ENCODE measurements around the gene SOX13. TPM values are rescaled to one million over a fixed set of nuclear protein-coding genes. Genes with fewer than 3 reads are reported as not detected.

The SOX13 gene
- total RNA-seq, 4 donors from 2014 or later = 10.8 to 52.0 (median 18.7) TPM

DNA sequence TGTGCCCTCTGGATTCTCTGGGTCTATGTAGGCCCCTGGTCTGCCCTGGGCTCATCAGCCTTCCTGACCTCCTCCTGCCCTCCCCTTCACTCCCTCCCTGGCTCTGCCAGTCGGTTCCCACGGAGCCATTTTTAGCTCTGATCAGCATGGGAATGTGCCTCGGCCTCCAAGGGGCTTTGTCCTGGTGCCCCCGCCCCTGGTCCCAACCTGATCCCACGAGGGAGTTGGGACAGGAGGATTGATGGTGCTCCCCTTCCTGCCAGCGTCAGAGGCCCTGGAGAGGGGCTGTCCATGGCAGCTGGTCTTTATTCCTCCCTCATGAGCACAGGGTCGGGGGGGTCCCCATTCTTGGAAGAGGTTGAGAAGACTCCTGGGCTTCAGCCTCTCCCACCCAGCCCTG, 54.0 kb downstream of the SOX13 start:
- TF ChIP-seq, protein P1, sequence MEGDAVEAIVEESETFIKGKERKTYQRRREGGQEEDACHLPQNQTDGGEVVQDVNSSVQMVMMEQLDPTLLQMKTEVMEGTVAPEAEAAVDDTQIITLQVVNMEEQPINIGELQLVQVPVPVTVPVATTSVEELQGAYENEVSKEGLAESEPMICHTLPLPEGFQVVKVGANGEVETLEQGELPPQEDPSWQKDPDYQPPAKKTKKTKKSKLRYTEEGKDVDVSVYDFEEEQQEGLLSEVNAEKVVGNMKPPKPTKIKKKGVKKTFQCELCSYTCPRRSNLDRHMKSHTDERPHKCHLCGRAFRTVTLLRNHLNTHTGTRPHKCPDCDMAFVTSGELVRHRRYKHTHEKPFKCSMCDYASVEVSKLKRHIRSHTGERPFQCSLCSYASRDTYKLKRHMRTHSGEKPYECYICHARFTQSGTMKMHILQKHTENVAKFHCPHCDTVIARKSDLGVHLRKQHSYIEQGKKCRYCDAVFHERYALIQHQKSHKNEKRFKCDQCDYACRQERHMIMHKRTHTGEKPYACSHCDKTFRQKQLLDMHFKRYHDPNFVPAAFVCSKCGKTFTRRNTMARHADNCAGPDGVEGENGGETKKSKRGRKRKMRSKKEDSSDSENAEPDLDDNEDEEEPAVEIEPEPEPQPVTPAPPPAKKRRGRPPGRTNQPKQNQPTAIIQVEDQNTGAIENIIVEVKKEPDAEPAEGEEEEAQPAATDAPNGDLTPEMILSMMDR (IDR thresholded peaks at IDR 0.05) = no peak
- no peak for ATAC-seq (ENCODE audit: low FRiP score)
- no peak for DNase-seq (ENCODE audit: low spot score)

DNA sequence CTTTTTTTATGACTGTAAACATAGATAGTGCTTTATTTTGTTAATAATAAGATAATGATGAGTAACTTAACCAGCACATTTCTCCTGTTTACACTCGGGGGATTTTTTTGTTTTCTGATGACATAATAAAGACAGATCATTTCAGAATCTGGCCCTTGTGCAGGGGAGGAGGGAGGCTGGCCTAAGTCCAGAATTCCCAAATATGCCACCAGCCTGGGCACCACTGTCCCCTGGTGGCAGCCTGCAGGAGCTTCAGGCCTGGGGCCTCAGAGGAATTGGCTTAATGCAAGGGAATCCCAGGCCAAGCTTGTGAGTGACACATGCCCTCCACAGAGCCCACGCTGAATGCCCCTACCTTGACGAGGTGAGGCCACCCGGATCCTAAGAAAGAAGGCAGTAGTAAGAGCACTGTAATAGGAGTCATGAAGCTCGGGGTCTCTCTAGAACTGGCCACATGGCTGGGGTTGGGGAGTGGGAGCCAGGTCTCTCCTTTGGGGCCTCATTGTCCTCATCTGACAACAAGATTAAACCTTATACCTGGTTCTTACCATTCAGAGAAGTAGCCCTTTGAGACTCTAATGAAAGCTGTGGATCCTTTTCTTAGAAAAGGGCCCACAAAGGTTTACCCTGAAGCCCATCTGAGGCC, 54.8 kb downstream of the SOX13 start:
- TF ChIP-seq, protein P1 (IDR thresholded peaks at IDR 0.05) = peak in 2 of 3 donors; percentile 48 to 71
- DNase-seq (ENCODE audit: low spot score) = no peak
- ATAC-seq (ENCODE audit: low FRiP score) = no peak

DNA sequence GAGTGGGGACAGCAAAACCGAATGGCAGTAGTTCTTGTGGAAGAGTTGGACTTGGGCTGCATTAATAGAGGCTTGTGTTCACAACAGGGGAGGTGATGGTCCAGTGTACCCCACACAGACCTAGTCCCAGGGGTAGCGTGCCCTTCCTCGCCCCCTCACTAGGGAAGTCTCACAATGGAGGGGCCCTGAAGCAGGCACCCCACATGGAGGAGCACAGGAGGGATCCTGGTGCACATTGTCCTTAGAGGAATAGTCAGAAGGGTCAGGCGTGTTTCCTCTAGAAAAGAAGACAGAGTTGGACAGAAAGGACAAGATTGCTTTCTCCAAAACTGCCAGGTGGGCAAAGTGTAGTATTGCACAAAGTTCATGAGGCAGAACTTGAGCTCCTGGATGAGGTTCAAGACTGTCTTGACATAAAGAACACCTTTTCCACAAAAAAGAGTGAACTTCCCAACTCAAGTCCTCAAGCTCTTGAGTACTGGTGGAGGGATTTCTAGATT, 55.6 kb downstream of the SOX13 start:
- TF ChIP-seq, protein P1 (IDR thresholded peaks at IDR 0.05) = no peak
- ATAC-seq (ENCODE audit: low FRiP score) (no peak), DNase-seq (ENCODE audit: low spot score) (no peak)

DNA sequence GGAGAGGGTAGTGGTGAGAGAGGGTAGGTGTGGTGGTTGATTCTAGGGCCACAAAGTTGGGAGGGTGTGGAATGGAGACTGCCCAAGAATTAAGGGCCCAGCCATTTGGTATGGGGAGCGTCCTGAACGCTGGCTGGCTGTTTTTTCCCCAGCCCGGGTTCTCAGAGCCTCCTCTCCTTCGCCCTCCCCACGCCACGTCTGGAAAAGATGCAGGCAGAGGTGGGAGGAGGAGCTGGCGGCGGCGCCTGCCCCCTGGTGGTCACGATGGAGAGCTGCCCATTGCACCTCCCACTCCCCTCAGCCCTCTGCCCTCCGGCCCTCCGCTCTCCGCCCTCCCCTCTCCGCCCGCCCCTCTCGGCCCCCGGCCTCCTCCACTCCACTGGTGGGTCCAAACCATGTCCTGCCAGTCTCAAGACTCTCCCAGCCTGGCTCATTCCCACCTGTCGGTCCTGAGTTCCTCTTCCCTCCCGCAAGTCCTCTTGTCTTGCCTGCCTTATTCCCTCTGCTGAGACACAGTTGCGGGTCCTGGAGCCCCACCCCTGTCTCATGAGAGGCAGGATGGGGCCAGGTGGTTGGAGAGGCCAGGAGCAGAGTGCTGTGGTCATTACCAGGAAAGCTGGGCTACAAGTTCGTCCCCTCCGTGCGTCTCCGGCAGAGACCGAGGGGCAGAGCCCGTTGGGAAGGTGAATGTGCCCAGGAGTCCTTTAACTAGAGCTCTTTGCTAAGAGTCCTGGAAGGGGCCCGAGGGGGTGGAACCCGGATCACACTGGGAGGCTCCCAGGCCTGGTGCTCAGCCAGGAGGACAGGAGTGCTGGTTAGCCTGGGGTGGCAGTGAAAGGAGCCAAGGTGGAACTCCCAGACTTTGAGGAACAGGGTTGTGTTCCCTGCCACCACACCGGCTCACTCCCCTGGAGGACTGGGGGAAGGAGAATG, 56.3 kb downstream of the SOX13 start:
- DNase-seq (ENCODE audit: low spot score) (no peak), ATAC-seq (ENCODE audit: low FRiP score) (peak; percentile 69)
- TF ChIP-seq, protein P1 (IDR thresholded peaks at IDR 0.05) = peak in 1 of 3 donors; percentile 74

DNA sequence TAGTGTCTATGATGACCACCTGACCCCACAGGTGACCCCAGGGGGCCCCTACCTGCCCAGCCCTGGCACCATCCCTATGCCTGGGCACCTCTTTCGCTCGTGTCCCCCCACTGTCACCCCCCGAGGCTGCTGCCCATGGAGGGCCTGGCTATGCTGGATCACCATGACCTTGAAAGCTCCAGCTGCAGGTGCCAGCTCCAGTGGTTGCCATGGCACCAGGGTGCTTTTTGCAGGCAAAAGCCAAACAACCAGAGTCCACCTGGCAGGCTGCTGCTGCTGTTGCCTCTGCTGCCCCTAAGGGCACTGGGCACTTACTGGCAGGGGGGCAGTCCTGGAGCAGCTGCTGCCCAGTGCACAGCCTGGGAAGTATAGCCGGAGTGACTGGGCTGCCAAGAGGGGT, 57.3 kb downstream of the SOX13 start:
- no peak for DNase-seq (ENCODE audit: low spot score)
- TF ChIP-seq, protein P1 (IDR thresholded peaks at IDR 0.05) = no peak

DNA sequence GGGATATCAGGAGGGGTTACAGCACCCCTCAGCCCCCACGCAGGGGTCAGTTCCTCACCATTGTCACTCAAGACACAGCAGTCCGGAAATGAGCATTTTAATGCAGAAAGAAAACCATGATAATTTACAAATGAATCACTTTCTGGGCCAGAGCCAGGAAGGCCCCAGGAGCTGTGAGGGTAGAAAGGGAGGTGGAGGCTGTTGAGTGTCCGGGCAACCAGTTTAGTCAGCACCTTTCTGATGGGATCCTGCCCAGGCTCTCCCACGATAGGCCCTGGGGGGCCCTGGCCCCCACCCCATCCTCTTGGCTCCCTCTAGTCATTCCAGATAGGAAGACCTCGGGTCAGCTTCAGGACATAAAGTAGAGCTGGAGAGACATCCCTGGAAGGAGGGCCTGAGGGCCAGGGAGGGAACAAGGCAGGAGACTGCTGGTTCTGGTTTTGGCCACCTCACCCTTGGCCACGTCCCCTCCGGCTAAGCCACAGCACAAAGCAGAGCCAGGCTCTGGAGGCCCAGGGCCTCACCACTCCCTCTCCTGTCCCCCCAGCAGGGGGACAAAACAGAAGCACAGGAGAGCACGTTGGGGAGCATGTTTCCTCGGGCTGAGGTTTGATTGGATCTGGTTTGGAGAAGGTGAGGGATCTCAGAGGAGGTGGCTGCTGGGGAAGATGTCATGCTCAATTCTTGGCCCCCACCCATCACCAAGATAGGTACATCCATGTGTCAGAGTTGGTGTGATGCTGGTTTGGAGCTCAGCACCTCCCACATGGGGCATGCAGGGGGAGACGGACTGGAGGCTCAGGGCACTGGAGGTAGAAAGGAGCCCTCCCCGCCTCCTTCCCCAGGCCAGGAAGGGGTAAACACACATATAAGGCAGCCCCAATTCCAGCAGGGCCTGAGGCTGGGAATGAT, 58.3 kb downstream of the SOX13 start:
- ATAC-seq (ENCODE audit: low FRiP score) = peak; percentile 65
- peak; percentile 49 for DNase-seq (ENCODE audit: low spot score)

More for the DNA sequence above, 57.3 kb downstream of the SOX13 start:
- ATAC-seq (ENCODE audit: low FRiP score) = no peak

More for the DNA sequence above, 58.3 kb downstream of the SOX13 start:
- TF ChIP-seq, protein P1 (IDR thresholded peaks at IDR 0.05) = no peak
